Measurements from ENCODE around the gene RINL. TPM values are rescaled to one million over a fixed set of nuclear protein-coding genes. Genes with fewer than 3 reads are reported as not detected.

Gene RINL
- total and polyA plus RNA-seq, 9 donors, result 1.1 to 4.7 (median 2.6) TPM

DNA sequence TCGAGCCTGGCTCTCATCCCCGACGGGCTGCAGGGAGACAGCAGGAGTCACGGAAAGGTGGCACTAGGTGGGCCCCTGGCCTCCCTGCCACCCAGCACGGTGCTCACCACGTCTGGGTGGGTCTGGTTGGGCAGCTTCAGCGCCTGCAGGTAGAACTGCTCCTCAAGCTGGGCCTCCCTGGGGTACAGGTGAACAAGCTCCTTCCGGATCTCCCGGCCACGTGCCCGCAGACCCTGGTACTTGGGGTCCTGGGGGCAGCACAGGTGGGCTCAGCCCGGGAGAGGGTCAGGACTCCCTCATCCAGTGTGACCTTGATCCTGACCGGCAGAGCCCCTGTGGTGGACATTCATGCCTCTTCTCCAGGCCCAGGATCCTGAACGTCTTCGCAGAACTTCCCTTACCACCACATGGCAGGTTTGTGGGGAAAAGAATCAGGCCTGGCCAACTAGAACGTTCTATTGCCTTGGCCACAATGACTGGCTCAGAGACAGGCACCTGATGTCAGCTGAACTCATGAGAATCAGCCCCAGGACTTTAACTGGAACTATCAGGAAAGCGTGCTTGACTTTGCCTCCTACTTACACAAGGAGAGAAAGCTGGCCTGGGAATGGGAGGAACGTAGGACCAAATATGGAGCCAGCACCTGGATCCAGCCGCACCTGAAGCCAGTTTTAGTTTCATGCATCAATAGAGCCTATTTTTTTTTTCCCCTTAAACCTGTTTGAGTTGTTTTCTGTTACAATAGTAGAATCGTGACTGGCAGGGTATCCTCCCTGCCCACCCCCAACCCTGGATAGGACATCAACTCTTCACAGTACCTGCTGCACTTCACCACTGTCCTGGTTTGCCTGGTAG, 43.6 kb upstream of the RINL start:
- Histone ChIP-seq H3K4me3 (no peak overlapping the region), H3K4me1 (ENCODE audit: insufficient read depth) (no peaks in the 10 kb centered on the region), H3K9me3 (no peaks in the 10 kb centered on the region), H3K27me3 (no peaks in the 10 kb centered on the region), H3K36me3 (no peaks in the 10 kb centered on the region), H3K27ac (no peak overlapping the region)
- intact Hi-C loops (cut with DNase I), result loop anchor here in 1 of 4 donors (10.0 kb wide), 1 partner anchor 517 kb away; the partner anchor contains the start of gene FAM98C
- WGBS, 3 donors, result 77 to 87% (median 85%) methylated on average over 19 to 20 of the region's 20 CpGs
- DNase-seq, result no peak
- no peak for TF ChIP-seq EP300 (IDR thresholded peaks at IDR 0.05)
- TF ChIP-seq POLR2A (IDR thresholded peaks at IDR 0.05), result no peak
- TF ChIP-seq, protein P1, sequence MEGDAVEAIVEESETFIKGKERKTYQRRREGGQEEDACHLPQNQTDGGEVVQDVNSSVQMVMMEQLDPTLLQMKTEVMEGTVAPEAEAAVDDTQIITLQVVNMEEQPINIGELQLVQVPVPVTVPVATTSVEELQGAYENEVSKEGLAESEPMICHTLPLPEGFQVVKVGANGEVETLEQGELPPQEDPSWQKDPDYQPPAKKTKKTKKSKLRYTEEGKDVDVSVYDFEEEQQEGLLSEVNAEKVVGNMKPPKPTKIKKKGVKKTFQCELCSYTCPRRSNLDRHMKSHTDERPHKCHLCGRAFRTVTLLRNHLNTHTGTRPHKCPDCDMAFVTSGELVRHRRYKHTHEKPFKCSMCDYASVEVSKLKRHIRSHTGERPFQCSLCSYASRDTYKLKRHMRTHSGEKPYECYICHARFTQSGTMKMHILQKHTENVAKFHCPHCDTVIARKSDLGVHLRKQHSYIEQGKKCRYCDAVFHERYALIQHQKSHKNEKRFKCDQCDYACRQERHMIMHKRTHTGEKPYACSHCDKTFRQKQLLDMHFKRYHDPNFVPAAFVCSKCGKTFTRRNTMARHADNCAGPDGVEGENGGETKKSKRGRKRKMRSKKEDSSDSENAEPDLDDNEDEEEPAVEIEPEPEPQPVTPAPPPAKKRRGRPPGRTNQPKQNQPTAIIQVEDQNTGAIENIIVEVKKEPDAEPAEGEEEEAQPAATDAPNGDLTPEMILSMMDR (IDR thresholded peaks at IDR 0.05), result no peak

DNA sequence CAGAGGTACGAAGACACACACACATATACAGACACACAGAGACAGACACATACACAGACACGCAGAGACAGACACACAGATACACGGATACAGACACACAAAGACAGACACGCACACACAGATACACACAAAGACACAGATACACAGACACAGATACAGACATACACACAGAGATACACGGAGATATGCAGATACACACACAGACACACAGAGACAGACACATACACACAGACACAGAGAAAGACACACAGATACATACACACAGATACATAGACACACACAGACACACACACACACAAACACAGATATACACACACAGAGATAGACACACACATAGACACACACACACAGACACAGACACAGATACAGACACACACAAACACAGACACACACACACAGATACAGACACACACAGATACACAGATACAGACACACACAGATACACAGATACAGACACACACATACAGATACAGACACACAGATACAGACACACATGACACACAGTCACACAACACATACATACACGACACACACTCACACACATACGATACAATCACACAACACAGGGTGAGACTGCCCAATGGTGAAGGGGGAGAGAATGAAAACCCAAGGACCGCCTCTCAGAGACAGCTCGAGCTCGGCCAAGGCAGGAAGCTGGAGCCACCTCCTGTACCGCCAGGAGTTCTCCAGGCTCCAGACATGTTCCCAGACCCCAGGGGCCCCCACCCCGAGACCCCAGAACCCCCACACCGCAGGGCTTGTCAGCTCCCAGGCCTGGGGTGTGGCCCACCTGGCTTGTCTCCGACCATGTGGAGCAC, 42.7 kb upstream of the RINL start:
- Histone ChIP-seq H3K4me1 (ENCODE audit: insufficient read depth) (no peaks in the 10 kb centered on the region), H3K4me3 (no peak overlapping the region), H3K36me3 (no peaks in the 10 kb centered on the region), H3K27ac (no peak overlapping the region), H3K9me3 (no peaks in the 10 kb centered on the region), H3K27me3 (no peaks in the 10 kb centered on the region)
- TF ChIP-seq EP300 (IDR thresholded peaks at IDR 0.05) (no peak), POLR2A (IDR thresholded peaks at IDR 0.05) (no peak)
- TF ChIP-seq, protein P1 (IDR thresholded peaks at IDR 0.05), result no peak
- no peak for DNase-seq
- 64 to 68% (median 68%) methylated on average over 14 of the region's 14 CpGs for WGBS, 3 donors
- intact Hi-C loops (cut with DNase I), result loop anchor here in 1 of 4 donors (10.0 kb wide), 1 partner anchor 516 kb away; the partner anchor contains the start of gene FAM98C

DNA sequence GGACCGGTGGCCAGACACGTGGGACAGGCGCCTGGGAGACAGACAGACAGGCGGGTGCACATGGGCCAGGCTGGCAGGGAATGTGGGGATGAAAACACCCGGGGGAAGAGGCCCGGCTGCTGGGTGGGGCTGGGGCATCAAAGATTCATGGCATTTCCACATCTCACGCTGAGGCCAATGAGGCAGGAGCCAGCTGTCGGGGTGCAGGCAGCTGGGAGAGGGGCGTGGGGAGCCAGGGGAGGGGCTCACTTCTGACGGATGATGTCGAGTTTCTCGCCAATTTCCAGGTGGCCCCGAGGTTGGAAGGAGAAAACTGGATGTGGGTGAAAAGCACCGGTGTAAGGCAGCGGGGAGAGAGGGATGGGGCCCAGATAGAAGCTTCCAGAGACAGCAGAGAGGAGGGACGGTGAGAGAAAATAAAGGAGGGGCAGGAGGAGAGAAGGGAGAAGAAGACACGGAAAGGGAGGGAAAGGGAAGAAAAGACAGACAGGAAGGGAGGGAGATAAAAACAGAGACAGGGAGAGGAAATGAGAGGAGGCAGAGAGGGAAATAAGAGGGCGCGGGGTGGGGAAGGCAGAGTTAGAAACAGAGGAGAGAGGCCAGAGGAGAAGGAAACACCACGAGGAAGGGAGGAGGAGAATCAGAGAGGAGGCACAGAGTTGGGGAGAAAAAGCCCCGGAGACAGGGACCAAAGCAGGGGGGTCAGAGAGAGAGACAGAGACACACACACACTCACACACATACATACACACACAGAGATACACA, 41.9 kb upstream of the RINL start:
- Histone ChIP-seq H3K4me3 (no peak overlapping the region), H3K36me3 (no peaks in the 10 kb centered on the region), H3K27me3 (no peaks in the 10 kb centered on the region), H3K4me1 (ENCODE audit: insufficient read depth) (no peaks in the 10 kb centered on the region), H3K9me3 (no peaks in the 10 kb centered on the region), H3K27ac (no peak overlapping the region)
- no peak for TF ChIP-seq EP300 (IDR thresholded peaks at IDR 0.05)
- TF ChIP-seq POLR2A (IDR thresholded peaks at IDR 0.05), result no peak
- TF ChIP-seq, protein P1 (IDR thresholded peaks at IDR 0.05), result no peak
- intact Hi-C loops (cut with DNase I), result loop anchor here in 2 of 4 donors (10.0 kb wide), 3 partner anchors 375 to 515 kb away; partner anchors contain the start of gene FAM98C (in 2 of the 2)
- no peak for DNase-seq
- 38 to 55% (median 50%) methylated on average over 17 to 21 of the region's 21 CpGs for WGBS, 3 donors

DNA sequence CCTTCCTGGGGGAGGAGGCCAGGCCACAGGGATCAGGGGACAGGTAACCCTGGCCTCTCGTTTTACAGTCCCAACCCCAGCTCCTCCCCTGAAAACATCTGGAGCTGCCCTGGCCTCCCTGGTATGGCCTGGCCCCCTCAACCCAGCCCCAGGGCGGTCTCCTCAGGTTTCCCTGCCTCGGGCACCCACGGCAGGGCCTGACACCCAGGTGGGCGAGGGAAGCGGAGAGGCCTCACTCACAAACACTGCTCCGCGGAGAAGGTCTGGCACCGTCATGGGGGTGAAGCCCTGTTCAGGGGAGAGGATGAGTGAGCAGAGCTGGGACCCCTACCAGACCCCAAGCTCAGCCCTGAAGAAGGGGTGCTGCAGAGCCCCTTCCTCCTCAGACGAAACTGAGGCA, 40.5 kb upstream of the RINL start:
- Histone ChIP-seq H3K4me3 (no peak overlapping the region), H3K27ac (no peak overlapping the region), H3K36me3 (no peaks in the 10 kb centered on the region), H3K27me3 (no peaks in the 10 kb centered on the region), H3K9me3 (no peaks in the 10 kb centered on the region), H3K4me1 (ENCODE audit: insufficient read depth) (no peaks in the 10 kb centered on the region)
- intact Hi-C loops (cut with DNase I), result loop anchor here in 2 of 4 donors (10.0 kb wide), 3 partner anchors 374 to 514 kb away; partner anchors contain the start of gene FAM98C (in 1 of the 2)
- peak in 1 of 5 donors; percentile 24 for DNase-seq
- WGBS, 3 donors, result 79 to 91% (median 82%) methylated on average over 9 to 10 of the region's 10 CpGs
- TF ChIP-seq POLR2A (IDR thresholded peaks at IDR 0.05), result no peak
- TF ChIP-seq, protein P1 (IDR thresholded peaks at IDR 0.05), result no peak
- TF ChIP-seq EP300 (IDR thresholded peaks at IDR 0.05), result no peak

Measured in ovary (tissue), 9 donors.